Astrocyte (in vitro differentiated cells and primary cell): Measurements from ENCODE around the gene COX6B1. TPM values are rescaled to one million over a fixed set of nuclear protein-coding genes. Genes with fewer than 3 reads are reported as not detected.

Source experiments
- DNase-seq: peaks from one replicate; pipeline ENCODE4 v3.0.0-alpha.2; 2010; ENCODE audit warnings: low read depth
- FAIRE-seq: peaks from 2 replicates; lab custom pipeline; 2011; peaks lifted over from hg19 to GRCh38; lab: Jason Lieb, UNC
- H2AFZ ChIP-seq: 2 replicates; pipeline ENCODE4 v1.6.0; 2012; ENCODE audit warnings: low read depth, low read length, inconsistent platforms
- H3K27ac ChIP-seq: 2 replicates; pipeline ENCODE4 v1.5.1; 2011; ENCODE audit warnings: low read depth, low read length, inconsistent platforms
- H3K27me3 ChIP-seq: 2 replicates; pipeline ENCODE4 v1.6.0; 2011; ENCODE audit warnings: low read length, inconsistent platforms; ENCODE audit not compliant: insufficient read depth
- H3K36me3 ChIP-seq: 2 replicates; pipeline ENCODE4 v1.5.1; 2011; ENCODE audit warnings: low read length, inconsistent platforms; ENCODE audit not compliant: insufficient read depth
- H3K4me1 ChIP-seq: 2 replicates; pipeline ENCODE4 v1.5.1; 2011; ENCODE audit warnings: low read length, inconsistent platforms; ENCODE audit not compliant: insufficient read depth
- H3K4me2 ChIP-seq: 2 replicates; pipeline ENCODE4 v1.6.0; 2012; ENCODE audit warnings: low read length, inconsistent platforms
- H3K4me3 ChIP-seq: 2 replicates; pipeline ENCODE4 v1.5.1; 2011; ENCODE audit warnings: low read depth, mild to moderate bottlenecking, low read length, inconsistent platforms; ENCODE audit not compliant: insufficient read depth
- H3K79me2 ChIP-seq: 2 replicates; pipeline ENCODE4 v1.6.0; 2012; ENCODE audit warnings: mild to moderate bottlenecking, low read length, inconsistent platforms; ENCODE audit not compliant: insufficient read depth
- H3K9ac ChIP-seq: 2 replicates; pipeline ENCODE4 v1.6.0; 2012; ENCODE audit warnings: mild to moderate bottlenecking, low read length, inconsistent platforms
- H3K9me3 ChIP-seq: 2 replicates; pipeline ENCODE4 v1.5.1; 2012; ENCODE audit warnings: low read depth, mild to moderate bottlenecking, low read length, inconsistent platforms; ENCODE audit not compliant: insufficient read depth
- H4K20me1 ChIP-seq: 2 replicates; pipeline ENCODE4 v1.6.0; 2012; ENCODE audit warnings: low read length, inconsistent platforms; ENCODE audit not compliant: insufficient read depth
- H3K27ac Mint-ChIP-seq: one replicate; pipeline ENCODE4 v1.8.0; 2021; ENCODE audit warnings: mild to moderate bottlenecking, mixed read lengths; ENCODE audit not compliant: unreplicated experiment
- H3K27me3 Mint-ChIP-seq: one replicate; pipeline ENCODE4 v1.8.0; 2021; ENCODE audit warnings: low read depth, mixed read lengths; ENCODE audit not compliant: unreplicated experiment
- H3K36me3 Mint-ChIP-seq: one replicate; pipeline ENCODE4 v1.8.0; 2021; ENCODE audit warnings: low read depth, mixed read lengths; ENCODE audit not compliant: unreplicated experiment
- H3K4me1 Mint-ChIP-seq: one replicate; pipeline ENCODE4 v1.8.0; 2021; ENCODE audit warnings: low read depth, mixed read lengths; ENCODE audit not compliant: unreplicated experiment
- H3K4me3 Mint-ChIP-seq: one replicate; pipeline ENCODE4 v1.8.0; 2021; ENCODE audit warnings: mild to moderate bottlenecking, moderate library complexity, mixed read lengths; ENCODE audit not compliant: unreplicated experiment
- H3K9me3 Mint-ChIP-seq: one replicate; pipeline ENCODE4 v1.8.0; 2021; ENCODE audit warnings: mild to moderate bottlenecking, mixed read lengths; ENCODE audit not compliant: unreplicated experiment
- EZH2 ChIP-seq: IDR thresholded peaks from 2 replicates; pipeline ENCODE4 v1.6.1; 2012; ENCODE audit warnings: mild to moderate bottlenecking, low read length, inconsistent platforms; ENCODE audit not compliant: insufficient read depth
- total RNA-seq: library from RNA; stranded (reverse); gene quantifications from 2 replicates; pipeline ENCODE4 v1.2.1, GENCODE V29; 2021
- TF ChIP-seq, protein P1 (sequence below): IDR thresholded peaks from 2 replicates; pipeline ENCODE4 v1.5.1; 2011; ENCODE audit warnings: low read depth, mild to moderate bottlenecking, inconsistent platforms, low read length, moderate library complexity; ENCODE audit not compliant: insufficient read depth

The COX6B1 gene
- total RNA-seq, 1 donor from 2014 or later = 344 TPM

DNA sequence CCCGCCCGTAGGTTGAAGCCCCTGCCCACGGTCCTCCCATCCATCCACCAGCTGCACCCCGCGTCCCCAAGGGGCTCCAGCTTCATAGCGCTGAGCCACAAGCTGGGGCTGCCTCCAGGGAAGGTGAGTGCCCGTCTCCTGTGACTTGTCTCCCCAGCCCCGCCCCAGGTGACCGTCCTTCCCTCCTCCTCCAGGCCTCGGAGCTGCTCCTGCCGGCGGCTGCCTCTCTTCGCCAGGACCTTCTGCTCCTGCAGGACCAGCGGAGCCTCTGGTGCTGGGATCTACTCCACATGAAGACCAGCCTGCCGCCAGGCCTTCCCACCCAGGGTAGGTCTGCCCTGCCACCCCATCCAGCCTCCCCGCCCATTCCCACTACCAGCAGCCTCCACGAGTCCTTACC is 28.1 kb upstream of the COX6B1 start:
- Histone ChIP-seq H3K9ac (no peak overlapping the region), H3K9me3 (no peaks in the 10 kb centered on the region), H3K4me2 (no peak overlapping the region), H3K79me2 (no peaks in the 10 kb centered on the region), H3K36me3 (peaks cover 2% of the 10 kb centered on the region), H3K27me3 (no peaks in the 10 kb centered on the region), H3K4me3 (no peak overlapping the region), H2AFZ (no peak overlapping the region), H4K20me1 (no peaks in the 10 kb centered on the region), H3K27ac (no peak overlapping the region), H3K4me1 (no peaks in the 10 kb centered on the region)
- no peaks in the 10 kb centered on the region for H3K9me3 Mint-ChIP-seq
- peaks cover 4% of the 10 kb centered on the region for H3K36me3 Mint-ChIP-seq
- no peak overlapping the region for H3K4me3 Mint-ChIP-seq
- FAIRE-seq (no peak), DNase-seq (no peak)
- no peaks in the 10 kb centered on the region for H3K4me1 Mint-ChIP-seq
- H3K27me3 Mint-ChIP-seq = peaks cover 1% of the 10 kb centered on the region
- TF ChIP-seq, protein P1, sequence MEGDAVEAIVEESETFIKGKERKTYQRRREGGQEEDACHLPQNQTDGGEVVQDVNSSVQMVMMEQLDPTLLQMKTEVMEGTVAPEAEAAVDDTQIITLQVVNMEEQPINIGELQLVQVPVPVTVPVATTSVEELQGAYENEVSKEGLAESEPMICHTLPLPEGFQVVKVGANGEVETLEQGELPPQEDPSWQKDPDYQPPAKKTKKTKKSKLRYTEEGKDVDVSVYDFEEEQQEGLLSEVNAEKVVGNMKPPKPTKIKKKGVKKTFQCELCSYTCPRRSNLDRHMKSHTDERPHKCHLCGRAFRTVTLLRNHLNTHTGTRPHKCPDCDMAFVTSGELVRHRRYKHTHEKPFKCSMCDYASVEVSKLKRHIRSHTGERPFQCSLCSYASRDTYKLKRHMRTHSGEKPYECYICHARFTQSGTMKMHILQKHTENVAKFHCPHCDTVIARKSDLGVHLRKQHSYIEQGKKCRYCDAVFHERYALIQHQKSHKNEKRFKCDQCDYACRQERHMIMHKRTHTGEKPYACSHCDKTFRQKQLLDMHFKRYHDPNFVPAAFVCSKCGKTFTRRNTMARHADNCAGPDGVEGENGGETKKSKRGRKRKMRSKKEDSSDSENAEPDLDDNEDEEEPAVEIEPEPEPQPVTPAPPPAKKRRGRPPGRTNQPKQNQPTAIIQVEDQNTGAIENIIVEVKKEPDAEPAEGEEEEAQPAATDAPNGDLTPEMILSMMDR = no peak
- TF ChIP-seq EZH2 = no peak
- H3K27ac Mint-ChIP-seq = no peak overlapping the region

DNA sequence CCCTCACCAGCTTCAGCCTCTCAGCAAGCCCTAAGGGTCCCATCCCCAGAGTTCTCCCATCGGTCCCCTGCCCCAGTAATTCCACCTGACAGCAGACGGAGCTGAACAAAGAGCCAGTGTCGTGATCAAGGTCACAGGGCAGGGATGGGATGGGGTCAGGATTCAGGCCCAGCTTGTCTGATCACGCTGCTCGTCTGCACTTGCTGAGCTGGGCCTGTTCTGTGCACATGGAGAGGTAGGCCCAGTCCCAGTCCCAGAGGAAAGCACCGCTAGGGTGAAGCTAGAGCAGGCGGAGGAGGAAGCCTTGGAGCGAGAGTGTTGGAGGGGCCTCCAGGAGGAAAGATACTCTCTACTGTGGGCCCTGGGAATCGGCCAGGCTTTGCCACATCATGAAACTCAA is 26.4 kb upstream of the COX6B1 start:
- DNase-seq = no peak
- TF ChIP-seq, protein P1 = no peak
- TF ChIP-seq EZH2 = no peak
- Histone ChIP-seq H2AFZ (no peak overlapping the region), H3K4me2 (no peak overlapping the region), H3K27me3 (no peaks in the 10 kb centered on the region), H3K4me3 (no peak overlapping the region), H3K9ac (no peak overlapping the region), H4K20me1 (no peaks in the 10 kb centered on the region), H3K79me2 (no peaks in the 10 kb centered on the region), H3K4me1 (no peaks in the 10 kb centered on the region), H3K9me3 (no peaks in the 10 kb centered on the region), H3K36me3 (peaks cover 2% of the 10 kb centered on the region), H3K27ac (no peak overlapping the region)
- H3K27ac Mint-ChIP-seq = no peak overlapping the region
- H3K4me1 Mint-ChIP-seq = no peaks in the 10 kb centered on the region
- H3K36me3 Mint-ChIP-seq = peaks cover 4% of the 10 kb centered on the region
- no peaks in the 10 kb centered on the region for H3K27me3 Mint-ChIP-seq
- H3K4me3 Mint-ChIP-seq = no peak overlapping the region
- FAIRE-seq = no peak
- H3K9me3 Mint-ChIP-seq = no peaks in the 10 kb centered on the region

DNA sequence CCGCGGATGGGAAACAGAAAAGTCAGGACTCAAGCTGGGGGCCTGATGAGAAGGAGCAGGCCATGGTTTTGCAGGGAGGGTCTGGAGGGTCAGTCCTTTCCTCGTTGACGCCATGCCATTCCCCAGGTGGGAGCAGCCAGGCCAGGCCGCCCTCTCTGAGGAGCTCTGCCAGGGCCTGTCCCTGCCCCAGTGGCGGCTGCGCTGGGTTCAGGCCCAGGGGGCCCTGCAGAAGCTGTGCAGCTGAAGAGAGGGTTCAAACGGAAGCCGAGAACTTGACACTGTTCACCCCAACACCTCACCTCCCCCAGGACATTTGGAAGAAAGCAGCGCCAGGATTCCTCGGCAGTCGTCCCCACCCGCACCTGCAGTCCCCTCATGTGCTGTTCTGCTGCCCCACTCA is 25.4 kb upstream of the COX6B1 start:
- Histone ChIP-seq H3K36me3 (peaks cover 2% of the 10 kb centered on the region), H3K27me3 (no peaks in the 10 kb centered on the region), H3K4me2 (no peak overlapping the region), H3K79me2 (no peaks in the 10 kb centered on the region), H3K9me3 (no peaks in the 10 kb centered on the region), H4K20me1 (no peaks in the 10 kb centered on the region), H3K4me1 (no peaks in the 10 kb centered on the region), H3K9ac (no peak overlapping the region), H3K27ac (no peak overlapping the region), H2AFZ (no peak overlapping the region), H3K4me3 (no peak overlapping the region)
- Mint-ChIP-seq H3K27me3 (no peaks in the 10 kb centered on the region), H3K36me3 (peaks cover 4% of the 10 kb centered on the region), H3K9me3 (no peaks in the 10 kb centered on the region), H3K4me3 (no peak overlapping the region), H3K27ac (no peak overlapping the region), H3K4me1 (no peaks in the 10 kb centered on the region)
- FAIRE-seq = no peak
- no peak for DNase-seq
- TF ChIP-seq EZH2 = no peak
- TF ChIP-seq, protein P1 = no peak
